Measurements from ENCODE around the gene PODNL1. TPM values are rescaled to one million over a fixed set of nuclear protein-coding genes. Genes with fewer than 3 reads are reported as not detected.

PODNL1 gene
- total and polyA plus RNA-seq, 2 donors (not counting 1 experiment from before 2014, with no cell fraction given), result 2.1 to 6.9 TPM

GRCh38 chr19:13934785-13935109 is 3.5 kb downstream of the PODNL1 start:
- H3K27ac ChIP-seq (ENCODE audit: insufficient read depth, low read length), result no peak overlapping the region
- H2AFZ ChIP-seq (ENCODE audit: low read length), result no peak overlapping the region
- no peaks in the 10 kb centered on the region for H4K20me1 ChIP-seq (ENCODE audit: control insufficient read depth, extremely low read depth, insufficient read depth, low read length)
- DNase-seq (ENCODE audit: low read depth in 2 of 2), result no peak
- peaks cover 6% of the 10 kb centered on the region for H3K4me1 ChIP-seq (ENCODE audit: control insufficient read depth, extremely low read depth, insufficient read depth, low read length)
- no peak overlapping the region for H3K4me3 ChIP-seq (replicated peaks in 1 of 4; ENCODE audit: control extremely low read depth in 1 of 4, insufficient read depth in 1 of 4, low read depth in 3 of 4, low read length in 4 of 4)
- H3K27me3 ChIP-seq (ENCODE audit: control insufficient read depth, insufficient read depth, low read length), result no peaks in the 10 kb centered on the region
- H3K9ac ChIP-seq (ENCODE audit: insufficient read depth, low read length), result no peak overlapping the region
- no peak overlapping the region for H3K4me2 ChIP-seq (ENCODE audit: extremely low read depth, insufficient read depth, low read length)
- H3K79me2 ChIP-seq (ENCODE audit: control insufficient read depth, insufficient read depth, low read length), result no peaks in the 10 kb centered on the region
- TF ChIP-seq EZH2 (IDR thresholded peaks at IDR 0.05; ENCODE audit: low read length, missing control alignments), result no peak
- no peak for TF ChIP-seq CTCF (conservative IDR thresholded peaks at IDR 0.05 in 1 of 2, IDR thresholded peaks at IDR 0.05 in 1 of 2; ENCODE audit: low read depth in 1 of 2, low read length in 2 of 2)
- H3K36me3 ChIP-seq (ENCODE audit: control insufficient read depth, insufficient read depth, low read length), result no peaks in the 10 kb centered on the region
- no peaks in the 10 kb centered on the region for H3K9me3 ChIP-seq (ENCODE audit: control insufficient read depth, insufficient read depth, low read depth, low read length)

- Histone ChIP-seq H3K27me3 (ENCODE audit: control insufficient read depth, insufficient read depth, low read length) (no peaks in the 10 kb centered on the region), H3K36me3 (ENCODE audit: control insufficient read depth, insufficient read depth, low read length) (peaks cover 1% of the 10 kb centered on the region), H3K4me3 (replicated peaks in 1 of 4; ENCODE audit: control extremely low read depth in 1 of 4, insufficient read depth in 1 of 4, low read depth in 3 of 4, low read length in 4 of 4) (no peak overlapping the region), H3K4me1 (ENCODE audit: control insufficient read depth, extremely low read depth, insufficient read depth, low read length) (peaks cover 2% of the 10 kb centered on the region), H2AFZ (ENCODE audit: low read length) (no peak overlapping the region), H4K20me1 (ENCODE audit: control insufficient read depth, extremely low read depth, insufficient read depth, low read length) (no peaks in the 10 kb centered on the region), H3K9me3 (ENCODE audit: control insufficient read depth, insufficient read depth, low read depth, low read length) (no peaks in the 10 kb centered on the region), H3K9ac (ENCODE audit: insufficient read depth, low read length) (no peak overlapping the region), H3K27ac (ENCODE audit: insufficient read depth, low read length) (no peak overlapping the region), H3K4me2 (ENCODE audit: extremely low read depth, insufficient read depth, low read length) (no peak overlapping the region), H3K79me2 (ENCODE audit: control insufficient read depth, insufficient read depth, low read length) (no peaks in the 10 kb centered on the region)
- TF ChIP-seq EZH2 (IDR thresholded peaks at IDR 0.05; ENCODE audit: low read length, missing control alignments) (no peak), CTCF (conservative IDR thresholded peaks at IDR 0.05 in 1 of 2, IDR thresholded peaks at IDR 0.05 in 1 of 2; ENCODE audit: low read depth in 1 of 2, low read length in 2 of 2) (no peak)
- no peak for DNase-seq (ENCODE audit: low read depth in 2 of 2)
These were observed 5.3 kb downstream of the PODNL1 start for GRCh38 chr19:13932911-13933393.

GRCh38 chr19:13932149-13932637 is 6.0 kb downstream of the PODNL1 start:
- no peaks in the 10 kb centered on the region for H4K20me1 ChIP-seq (ENCODE audit: control insufficient read depth, extremely low read depth, insufficient read depth, low read length)
- H2AFZ ChIP-seq (ENCODE audit: low read length), result no peak overlapping the region
- H3K4me3 ChIP-seq (replicated peaks in 1 of 4; ENCODE audit: control extremely low read depth in 1 of 4, insufficient read depth in 1 of 4, low read depth in 3 of 4, low read length in 4 of 4), result no peak overlapping the region
- H3K9ac ChIP-seq (ENCODE audit: insufficient read depth, low read length), result no peak overlapping the region
- H3K4me1 ChIP-seq (ENCODE audit: control insufficient read depth, extremely low read depth, insufficient read depth, low read length), result peaks cover under 1% of the 10 kb centered on the region
- no peak overlapping the region for H3K4me2 ChIP-seq (ENCODE audit: extremely low read depth, insufficient read depth, low read length)
- H3K9me3 ChIP-seq (ENCODE audit: control insufficient read depth, insufficient read depth, low read depth, low read length), result no peaks in the 10 kb centered on the region
- no peaks in the 10 kb centered on the region for H3K27me3 ChIP-seq (ENCODE audit: control insufficient read depth, insufficient read depth, low read length)
- TF ChIP-seq CTCF (conservative IDR thresholded peaks at IDR 0.05 in 1 of 2, IDR thresholded peaks at IDR 0.05 in 1 of 2; ENCODE audit: low read depth in 1 of 2, low read length in 2 of 2) (no peak), EZH2 (IDR thresholded peaks at IDR 0.05; ENCODE audit: low read length, missing control alignments) (no peak)
- H3K27ac ChIP-seq (ENCODE audit: insufficient read depth, low read length), result no peak overlapping the region
- H3K36me3 ChIP-seq (ENCODE audit: control insufficient read depth, insufficient read depth, low read length), result peaks cover 3% of the 10 kb centered on the region
- no peak for DNase-seq (ENCODE audit: low read depth in 2 of 2)
- H3K79me2 ChIP-seq (ENCODE audit: control insufficient read depth, insufficient read depth, low read length), result no peaks in the 10 kb centered on the region

Data from fibroblast of lung (primary cell).